Stimulated activated CD8-positive, alpha-beta memory T cell treated with anti-CD3 and anti-CD28 coated beads, Interleukin-7, amount 100 ng/mL, for 48 hours (primary cell): ENCODE measurements around the gene CNTN4.

Experiments
- DNase-seq, 2 donors: peaks; one replicate each; pipeline ENCODE4 v3.0.0-alpha.2; 2020; ENCODE audit warnings: low read depth in 1 of 2; ENCODE audit errors: extremely low read depth in 1 of 2

Gene CNTN4

DNA sequence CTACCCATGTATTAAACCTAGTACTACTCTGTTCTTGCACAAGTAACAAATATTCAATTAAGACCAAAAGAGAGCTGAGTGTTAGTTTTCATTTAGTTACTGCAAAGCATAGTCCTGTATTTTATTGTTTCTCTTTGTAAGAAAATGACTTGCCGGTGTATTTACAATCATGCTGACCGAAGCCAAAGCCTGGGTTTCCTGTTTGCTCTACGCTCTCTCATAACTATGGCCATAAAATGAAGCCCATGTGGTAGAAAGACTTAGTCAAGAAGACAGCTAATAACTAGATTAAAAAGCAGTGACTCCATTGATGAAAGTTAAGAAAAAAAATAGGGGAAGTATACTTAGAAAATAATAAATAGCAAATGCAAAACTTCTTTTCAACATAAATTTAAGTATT lies 479.9 kb downstream of the CNTN4 start:
- no peak for DNase-seq

DNA sequence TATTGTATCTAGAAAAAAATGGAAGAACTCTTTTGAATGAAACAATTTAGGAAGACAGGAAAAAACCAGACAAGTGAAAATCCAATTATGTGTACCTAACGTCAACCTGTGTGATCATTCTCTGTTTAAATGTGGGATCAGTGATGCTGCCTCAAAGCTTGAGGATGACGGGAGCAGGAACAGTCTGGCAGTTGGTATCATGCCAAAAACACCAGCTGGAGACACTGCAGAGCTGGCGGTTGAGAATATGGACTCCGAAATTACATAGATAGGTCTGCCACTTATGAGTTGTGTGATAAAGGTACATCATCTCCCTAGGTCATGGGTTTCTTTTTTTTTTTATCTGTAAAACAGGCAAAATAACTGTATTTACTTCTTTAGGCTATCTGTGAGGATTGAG lies 480.5 kb downstream of the CNTN4 start:
- DNase-seq: no peak

DNA sequence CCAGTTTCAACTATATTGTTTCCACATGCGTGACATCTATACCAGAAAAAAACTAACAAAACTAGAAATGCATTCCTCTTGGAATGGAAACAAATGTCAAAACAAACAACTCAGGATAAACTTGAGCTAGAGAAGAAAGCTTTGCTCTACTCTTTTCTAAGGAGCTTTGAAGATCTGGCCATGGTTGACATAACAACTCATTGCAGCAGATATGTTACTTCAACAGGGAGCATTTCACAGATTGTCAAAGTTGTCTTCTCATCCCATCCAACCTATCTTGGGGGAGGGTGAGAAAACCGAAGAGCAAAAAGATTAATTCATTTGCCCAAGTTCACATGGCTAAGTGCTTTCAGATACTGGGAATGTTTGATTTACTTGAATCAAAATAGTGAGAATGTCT lies 484.4 kb downstream of the CNTN4 start:
- no peak for DNase-seq

DNA sequence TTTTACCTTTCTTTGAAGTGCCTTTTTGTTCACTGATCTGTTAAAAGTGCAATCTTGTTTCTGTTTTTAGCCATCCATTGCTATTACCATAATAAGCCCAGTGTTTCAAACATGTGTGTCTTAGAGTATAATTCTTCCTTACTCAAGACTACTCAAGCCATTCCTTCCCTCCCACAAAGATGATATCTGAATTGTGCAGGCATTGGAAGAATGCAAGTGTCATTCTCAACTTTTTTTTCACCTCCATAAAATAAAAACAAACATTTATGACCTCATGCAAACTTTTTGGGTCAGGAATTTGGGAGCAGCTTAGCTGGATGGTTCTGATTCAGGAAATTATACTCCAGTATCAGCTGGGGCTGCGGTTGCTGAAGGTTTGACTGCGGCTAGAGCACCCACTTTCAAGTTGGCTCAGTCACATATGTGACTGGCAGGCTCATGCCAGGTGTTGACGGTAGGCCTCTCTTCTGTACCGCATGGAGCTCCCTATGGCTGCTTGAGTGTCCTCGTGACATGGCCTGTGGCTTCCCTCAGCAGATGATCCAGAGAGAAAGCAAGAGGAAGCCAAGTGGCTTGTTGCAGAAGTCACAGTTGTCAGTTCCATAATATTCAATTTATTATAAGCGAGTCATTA lies 490.8 kb downstream of the CNTN4 start:
- DNase-seq: no peak

DNA sequence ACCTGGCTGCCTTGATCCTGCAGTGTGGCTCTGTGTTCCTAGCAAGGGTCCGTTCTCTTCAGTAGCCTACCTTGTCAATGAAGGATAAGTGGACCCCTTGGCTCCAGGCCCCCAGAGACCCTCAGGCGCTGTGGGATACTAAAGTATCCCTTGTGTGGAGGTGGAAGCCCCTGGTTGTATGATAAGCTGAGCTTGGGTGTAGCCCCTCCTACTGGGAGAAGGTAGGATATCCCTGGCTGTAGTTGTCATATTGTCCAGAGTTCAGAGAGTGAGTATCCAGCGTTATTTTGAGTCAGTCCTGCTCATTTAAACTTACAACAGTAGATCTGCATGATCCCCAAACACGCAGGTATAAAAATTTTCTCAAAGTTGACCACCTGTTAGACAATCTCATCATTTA lies 496.8 kb downstream of the CNTN4 start:
- DNase-seq: no peak

- DNase-seq: no peak
Measured at GRCh38 chr3:2597615-2598014, 498.9 kb downstream of the CNTN4 start.

DNA sequence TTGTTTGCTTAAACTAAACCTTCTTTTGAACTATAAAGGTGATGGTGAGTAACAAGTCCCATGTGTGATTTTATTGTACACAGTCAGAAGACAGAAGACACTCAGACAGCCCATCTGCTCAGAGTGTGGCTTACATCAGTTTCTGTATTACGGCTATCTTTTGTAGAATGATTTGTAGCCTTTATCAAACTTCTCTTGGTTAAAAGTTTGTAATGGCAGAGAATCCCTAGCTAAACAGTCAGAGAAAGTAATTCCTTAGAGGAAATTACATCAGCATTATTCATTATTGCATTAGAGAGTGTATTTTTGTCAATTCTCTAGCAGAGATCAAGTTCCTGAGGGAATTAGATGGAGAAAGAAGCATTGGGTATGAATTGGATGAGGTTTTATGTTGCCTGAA lies 500.8 kb downstream of the CNTN4 start:
- no peak for DNase-seq

DNA sequence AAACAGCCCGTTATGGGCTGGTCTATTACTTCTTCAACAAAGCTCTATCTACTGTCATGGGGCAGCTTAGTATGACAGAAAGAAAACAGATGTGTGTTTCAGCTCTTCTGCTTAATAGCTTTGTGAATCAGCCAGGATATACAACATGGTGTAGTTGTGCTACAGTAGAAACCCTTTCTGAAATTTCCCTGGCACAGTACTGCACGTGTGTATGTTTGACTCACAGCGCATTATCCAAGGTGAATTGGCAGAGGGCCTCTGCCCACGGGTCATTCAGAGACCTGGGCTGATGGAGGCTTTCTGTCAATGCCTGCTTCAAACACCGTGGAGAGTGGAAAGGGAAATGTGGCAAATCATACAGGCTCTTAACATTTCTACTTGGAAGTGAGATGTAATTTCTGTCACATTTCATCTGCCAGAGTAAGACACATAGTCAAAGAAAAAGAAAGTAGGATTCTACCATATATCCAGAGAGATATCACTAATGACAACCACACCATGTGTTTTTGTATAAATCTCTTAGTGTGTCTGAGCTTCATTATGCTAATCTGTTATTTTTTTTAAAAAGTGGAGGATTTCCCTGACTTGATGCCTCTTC lies 505.1 kb downstream of the CNTN4 start:
- no peak for DNase-seq

DNA sequence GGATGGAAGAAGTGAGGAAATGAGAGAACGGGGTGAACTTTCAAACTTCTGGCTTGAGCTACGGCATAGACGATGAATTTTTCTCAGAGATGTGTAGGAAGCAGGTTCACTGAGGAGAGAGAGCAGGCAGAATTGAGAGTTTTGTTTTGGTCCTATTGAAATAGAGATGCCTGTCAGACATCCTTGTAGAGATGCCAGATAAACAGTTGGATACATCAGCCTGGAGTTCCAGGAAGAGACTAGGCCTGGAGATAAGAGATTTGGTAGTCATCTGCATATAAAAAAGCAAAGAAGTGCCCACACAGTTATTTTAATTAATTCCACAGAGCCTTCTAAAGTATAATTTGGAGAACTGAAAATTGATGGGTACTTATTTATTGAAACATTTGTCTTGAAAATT lies 515.9 kb downstream of the CNTN4 start:
- DNase-seq: no peak

- DNase-seq: no peak
Measured at GRCh38 chr3:2615080-2615479, 516.4 kb downstream of the CNTN4 start.

DNA sequence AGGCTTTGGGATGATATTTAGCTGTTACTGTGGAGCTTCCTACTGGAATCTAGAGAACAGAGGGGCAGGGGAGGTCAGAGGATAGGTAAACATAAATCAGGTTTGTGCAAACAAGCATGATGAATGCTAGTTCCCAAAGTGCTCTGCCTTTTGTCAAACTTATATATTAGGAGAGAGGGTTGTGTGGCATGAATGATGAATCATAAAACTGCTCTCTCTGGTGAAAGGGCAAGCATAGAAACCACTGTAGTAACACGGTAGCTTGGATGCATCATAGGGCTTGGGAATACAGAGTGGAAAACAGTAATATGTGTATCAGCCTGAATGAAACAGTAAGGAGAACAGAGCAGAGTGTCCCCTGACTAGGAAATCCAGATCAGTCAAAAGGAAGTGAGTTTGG lies 524.8 kb downstream of the CNTN4 start:
- DNase-seq: no peak

GRCh38 chr3:2628117-2628516 lies 529.5 kb downstream of the CNTN4 start:
- DNase-seq: no peak

GRCh38 chr3:2635511-2635910 lies 536.8 kb downstream of the CNTN4 start:
- no peak for DNase-seq

DNA sequence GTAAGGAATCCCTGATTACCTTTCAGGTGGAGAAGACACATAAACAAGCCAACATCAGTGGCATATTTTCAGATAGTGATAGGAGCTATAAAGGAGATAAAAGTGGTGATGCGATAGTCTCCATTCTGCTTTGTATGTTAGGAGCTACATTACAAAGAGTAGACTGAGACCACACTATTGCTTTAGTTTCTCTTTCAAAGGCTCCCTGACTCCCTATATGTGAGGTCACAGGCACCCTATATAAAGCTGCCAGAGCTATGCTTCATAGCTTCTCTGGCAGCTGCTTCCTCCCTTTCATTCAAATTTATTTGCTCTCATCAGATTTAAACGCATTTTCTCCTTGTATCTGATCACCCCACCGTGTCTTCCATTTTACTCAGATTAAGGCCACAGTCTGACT lies 544.9 kb downstream of the CNTN4 start:
- no peak for DNase-seq

DNA sequence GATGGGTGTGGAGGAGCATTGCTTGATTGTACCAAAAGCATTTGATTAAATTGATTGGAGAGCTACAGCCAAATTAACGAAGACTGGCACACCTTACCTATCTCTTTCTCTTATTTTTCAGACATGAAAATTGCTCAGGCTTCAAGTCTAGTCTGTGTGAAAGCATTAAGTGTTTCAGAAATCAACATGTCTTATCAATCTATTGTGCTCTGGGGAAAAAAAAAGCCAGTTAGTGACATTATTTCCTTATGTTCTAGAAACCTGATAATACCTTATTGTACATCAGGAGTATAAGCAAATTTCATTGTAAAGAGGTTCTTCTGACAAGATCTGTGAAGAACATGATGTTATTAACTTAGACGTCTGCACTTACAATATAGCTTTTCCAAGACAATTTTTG lies 546.3 kb downstream of the CNTN4 start:
- DNase-seq: no peak

- DNase-seq: no peak
Measured at GRCh38 chr3:2650746-2651145, 552.1 kb downstream of the CNTN4 start.

GRCh38 chr3:2652386-2652785 lies 553.7 kb downstream of the CNTN4 start:
- no peak for DNase-seq

- DNase-seq: no peak
Measured at GRCh38 chr3:2653706-2654105, 555.0 kb downstream of the CNTN4 start.

DNA sequence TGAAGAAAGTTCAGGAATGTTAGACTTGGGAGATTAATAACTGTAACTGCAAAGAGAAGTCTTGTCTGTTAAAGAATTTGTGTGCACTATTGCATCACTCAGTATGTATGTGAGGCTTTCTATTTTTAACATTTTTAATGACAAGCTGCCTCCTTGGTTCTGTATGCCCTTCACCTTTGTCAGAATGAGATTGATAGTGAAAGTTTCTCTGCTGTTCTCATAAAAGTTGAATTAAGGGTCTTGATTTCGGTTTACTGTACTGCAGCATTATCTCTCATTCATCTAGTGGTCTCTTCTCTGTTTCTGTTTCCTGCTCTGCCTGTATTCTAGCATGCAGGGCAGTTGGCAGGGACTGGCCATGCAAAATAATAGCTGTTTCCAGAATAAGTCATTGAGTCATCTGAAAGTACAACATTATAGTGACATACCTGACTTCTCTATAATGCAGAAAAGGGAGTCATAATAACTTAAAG lies 556.6 kb downstream of the CNTN4 start:
- DNase-seq: no peak

DNA sequence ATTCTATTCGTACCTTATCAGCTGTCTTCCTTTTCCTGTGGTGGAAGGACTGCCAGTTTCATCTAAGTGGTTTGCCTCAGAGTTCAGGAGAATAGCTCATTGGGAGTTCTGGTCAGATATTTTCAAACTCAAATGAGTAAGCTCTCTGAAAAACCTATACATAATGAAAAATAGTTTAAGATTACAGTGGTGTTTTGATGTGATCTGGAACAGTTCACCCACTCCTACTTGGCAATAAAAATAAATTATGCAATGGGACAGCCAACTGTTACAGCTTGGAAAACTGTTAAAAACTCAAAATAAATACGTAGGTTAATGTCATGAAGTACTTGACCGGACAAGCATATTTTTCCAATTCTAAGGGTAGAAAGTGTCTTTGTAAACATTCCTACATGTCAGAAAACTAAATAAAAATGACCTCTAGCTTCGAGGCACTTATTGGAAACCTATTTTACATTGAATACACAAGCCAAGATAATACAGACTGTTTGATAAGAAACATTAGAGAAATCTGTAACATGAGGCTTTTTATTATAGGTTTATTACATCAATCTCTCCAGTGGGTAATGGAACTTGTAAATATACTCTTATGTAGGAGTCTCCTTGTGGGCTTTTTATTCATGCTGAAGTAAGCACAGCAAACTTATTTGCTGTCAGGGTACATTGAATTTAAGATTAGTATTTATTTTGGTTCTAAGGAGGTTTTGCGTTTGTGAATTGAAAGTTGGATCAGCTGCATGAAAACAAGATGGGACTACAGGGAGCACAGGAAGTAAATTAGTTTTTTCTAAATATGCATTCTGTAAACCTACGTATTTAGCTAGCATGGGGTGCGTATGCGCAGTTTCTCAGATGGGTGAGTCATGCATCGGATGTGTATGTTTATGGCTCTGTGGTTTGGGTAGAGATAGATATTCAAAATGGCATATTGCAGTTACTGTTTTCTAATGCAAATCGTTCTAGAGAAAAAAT lies 558.4 kb downstream of the CNTN4 start:
- DNase-seq: no peak

DNA sequence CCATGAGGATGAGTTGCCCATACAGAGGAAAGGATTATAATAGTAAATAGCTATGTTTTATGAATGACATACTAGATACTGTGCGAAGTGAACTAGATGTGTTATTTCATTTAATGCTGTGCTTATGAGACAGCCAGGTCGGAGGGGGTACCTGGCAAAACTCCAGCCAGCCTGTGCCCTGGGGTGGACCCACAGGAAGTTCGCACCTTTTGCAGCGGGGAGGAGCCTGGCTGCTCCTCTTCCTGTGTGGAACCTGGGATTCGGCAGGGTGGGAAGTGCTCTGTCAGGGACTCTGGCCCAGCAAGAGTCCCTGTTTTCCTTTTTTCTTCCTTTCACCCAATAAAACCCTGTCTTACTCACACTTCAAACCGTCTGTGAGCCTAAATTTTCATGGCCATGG lies 559.3 kb downstream of the CNTN4 start:
- no peak for DNase-seq

DNA sequence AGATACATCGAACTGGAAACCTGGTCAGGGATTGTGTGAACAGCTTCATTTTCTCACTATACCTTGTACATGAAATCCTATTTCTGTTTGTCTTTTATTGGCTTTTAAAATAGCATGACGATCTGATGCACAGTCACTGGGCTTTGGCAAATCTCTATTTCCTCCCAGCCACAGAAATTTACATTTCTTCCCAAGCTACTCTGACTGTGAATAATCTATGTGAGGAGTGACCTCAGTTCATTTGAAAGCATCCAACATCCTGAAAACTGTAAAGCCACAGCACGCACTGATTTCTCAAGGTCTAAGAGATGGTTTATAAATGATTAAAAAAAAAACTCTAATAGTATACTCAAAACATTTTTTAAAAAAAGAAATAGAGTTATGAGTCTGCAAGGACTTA lies 561.2 kb downstream of the CNTN4 start:
- no peak for DNase-seq
